ENCODE measurements around the gene KIF6. TPM values are rescaled to one million over a fixed set of nuclear protein-coding genes. Genes with fewer than 3 reads are reported as not detected.

Gene KIF6
- total RNA-seq, 4 donors from 2014 or later: 0.47 to 2.3 (median 0.97) TPM

DNA sequence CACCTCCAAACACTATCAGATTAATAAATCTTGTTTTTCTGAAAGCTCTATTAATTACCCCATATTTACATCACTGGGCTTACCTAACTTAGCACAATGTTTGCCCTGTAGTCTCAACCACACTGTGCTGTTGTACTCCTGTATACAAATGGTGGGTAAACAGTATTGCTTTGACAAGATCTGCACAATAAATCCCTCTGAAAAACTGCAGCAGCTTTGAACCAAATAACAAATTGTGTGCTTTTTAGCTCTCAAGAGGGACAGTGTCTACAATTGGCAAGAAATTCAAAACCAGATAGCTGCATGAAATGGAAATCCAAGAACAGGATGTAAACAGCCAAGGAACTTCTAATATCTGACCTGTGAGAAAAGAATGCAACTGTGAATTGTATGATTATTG is 10.4 kb downstream of the KIF6 start:
- Histone ChIP-seq H3K9me3 (no peaks in the 10 kb centered on the region), H3K4me3 (no peak overlapping the region), H3K4me1 (peaks cover 0 to 9% (median 0%) of the 10 kb centered on the region in 3 donors), H3K27ac (no peak overlapping the region), H3K36me3 (no peaks in the 10 kb centered on the region), H3K27me3 (no peaks in the 10 kb centered on the region)
- no peak for ATAC-seq
- TF ChIP-seq POLR2A (IDR thresholded peaks at IDR 0.05) (no peak), EP300 (IDR thresholded peaks at IDR 0.05) (no peak), POLR2AphosphoS5 (IDR thresholded peaks at IDR 0.05) (no peak)
- TF ChIP-seq, protein P1, sequence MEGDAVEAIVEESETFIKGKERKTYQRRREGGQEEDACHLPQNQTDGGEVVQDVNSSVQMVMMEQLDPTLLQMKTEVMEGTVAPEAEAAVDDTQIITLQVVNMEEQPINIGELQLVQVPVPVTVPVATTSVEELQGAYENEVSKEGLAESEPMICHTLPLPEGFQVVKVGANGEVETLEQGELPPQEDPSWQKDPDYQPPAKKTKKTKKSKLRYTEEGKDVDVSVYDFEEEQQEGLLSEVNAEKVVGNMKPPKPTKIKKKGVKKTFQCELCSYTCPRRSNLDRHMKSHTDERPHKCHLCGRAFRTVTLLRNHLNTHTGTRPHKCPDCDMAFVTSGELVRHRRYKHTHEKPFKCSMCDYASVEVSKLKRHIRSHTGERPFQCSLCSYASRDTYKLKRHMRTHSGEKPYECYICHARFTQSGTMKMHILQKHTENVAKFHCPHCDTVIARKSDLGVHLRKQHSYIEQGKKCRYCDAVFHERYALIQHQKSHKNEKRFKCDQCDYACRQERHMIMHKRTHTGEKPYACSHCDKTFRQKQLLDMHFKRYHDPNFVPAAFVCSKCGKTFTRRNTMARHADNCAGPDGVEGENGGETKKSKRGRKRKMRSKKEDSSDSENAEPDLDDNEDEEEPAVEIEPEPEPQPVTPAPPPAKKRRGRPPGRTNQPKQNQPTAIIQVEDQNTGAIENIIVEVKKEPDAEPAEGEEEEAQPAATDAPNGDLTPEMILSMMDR (IDR thresholded peaks at IDR 0.05): no peak

DNA sequence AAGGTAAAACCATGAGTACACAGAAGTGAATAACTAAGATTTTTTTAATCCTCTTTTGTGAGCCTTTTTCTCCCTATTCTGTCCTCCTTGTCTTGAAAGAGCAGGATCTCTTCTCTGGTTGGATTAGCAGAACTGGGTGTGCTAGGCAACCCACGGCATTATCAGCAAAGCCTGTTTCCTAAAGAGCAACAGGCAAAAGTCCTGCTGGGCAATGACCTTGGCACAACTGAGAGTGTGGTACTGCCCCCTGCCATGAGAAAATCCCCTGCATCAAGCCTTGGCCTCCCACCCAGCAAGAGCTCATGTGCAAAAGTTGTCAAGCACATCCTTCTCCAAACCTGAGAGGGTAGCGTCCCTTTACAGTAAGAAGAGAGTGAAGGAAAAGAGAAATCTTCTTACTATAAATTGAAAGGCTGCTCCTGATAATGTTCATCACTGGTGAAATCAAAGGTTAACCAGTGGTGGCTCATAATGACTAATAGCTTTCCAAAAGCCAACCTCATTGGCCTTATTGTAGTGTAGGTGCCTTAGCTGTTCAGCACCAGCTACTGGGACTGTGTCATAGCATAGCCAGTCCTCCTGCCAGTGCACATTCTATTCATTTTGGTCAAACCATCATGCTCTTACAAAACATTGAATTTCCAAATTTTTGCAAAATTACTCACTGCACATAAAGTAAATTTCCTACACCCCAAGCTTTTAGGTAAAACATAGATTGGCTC is 17.1 kb downstream of the KIF6 start:
- no peak overlapping the region for H3K4me3 ChIP-seq
- no peaks in the 10 kb centered on the region for H3K27me3 ChIP-seq
- WGBS, 2 donors (ENCODE audit: low coverage in 1 of 2): 68 to 80% methylated on average over 1 to 2 of the region's 2 CpGs
- TF ChIP-seq POLR2AphosphoS5 (IDR thresholded peaks at IDR 0.05) (no peak), POLR2A (IDR thresholded peaks at IDR 0.05) (no peak), EP300 (IDR thresholded peaks at IDR 0.05) (no peak)
- TF ChIP-seq, protein P1 (IDR thresholded peaks at IDR 0.05): no peak
- no peak for ATAC-seq
- no peak overlapping the region for H3K27ac ChIP-seq
- peaks cover 0 to 8% (median 3%) of the 10 kb centered on the region in 3 donors for H3K4me1 ChIP-seq
- H3K36me3 ChIP-seq: no peaks in the 10 kb centered on the region
- no peaks in the 10 kb centered on the region for H3K9me3 ChIP-seq

DNA sequence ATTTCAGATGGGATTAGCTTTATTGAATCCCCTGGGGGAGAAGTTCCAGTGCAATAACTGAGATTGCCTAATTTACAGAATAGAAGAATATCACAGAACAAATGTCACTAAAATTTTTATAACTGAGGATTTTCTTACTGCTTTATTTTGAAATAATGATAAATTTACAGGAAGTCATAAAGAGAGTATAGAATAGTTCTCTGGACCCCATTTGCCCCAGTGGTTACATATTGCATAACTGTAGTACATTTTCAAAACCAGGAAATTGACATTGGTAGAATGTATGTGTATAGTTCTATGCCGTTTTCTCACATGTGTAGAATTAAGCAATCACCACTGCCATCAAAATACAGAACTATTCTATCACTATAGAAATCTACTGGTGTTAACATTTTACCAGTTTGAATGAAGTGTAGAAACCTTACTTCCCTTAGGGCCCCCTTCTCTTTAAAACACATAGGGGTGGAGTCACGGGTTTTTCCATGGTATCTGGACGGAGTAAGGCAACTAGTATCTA is 18.3 kb downstream of the KIF6 start:
- ATAC-seq: no peak
- Histone ChIP-seq H3K27ac (no peak overlapping the region), H3K4me3 (no peak overlapping the region)

DNA sequence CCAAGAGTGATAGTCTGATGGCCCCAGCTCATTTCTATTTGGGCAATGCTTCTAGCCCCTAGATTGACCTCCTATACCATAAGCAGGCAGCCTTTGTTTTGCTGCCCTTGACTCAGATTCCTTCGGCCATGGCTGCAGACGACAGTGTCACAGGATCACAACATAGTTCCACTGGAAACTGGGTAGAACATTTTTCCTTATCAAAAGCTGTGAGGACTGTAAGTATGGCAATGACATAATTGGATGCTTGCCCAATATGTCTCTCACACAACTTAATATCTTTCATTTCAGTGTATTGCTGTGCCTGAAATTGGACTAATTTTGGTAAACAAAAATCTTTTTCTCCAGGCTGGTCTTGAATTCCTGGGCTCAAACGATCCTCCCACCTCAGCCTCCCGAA is 22.9 kb downstream of the KIF6 start:
- H3K27ac ChIP-seq: no peak overlapping the region
- no peaks in the 10 kb centered on the region for H3K36me3 ChIP-seq
- H3K4me3 ChIP-seq: no peak overlapping the region
- ATAC-seq: no peak
- 83 to 88% methylated on average over 2 to 4 of the region's 4 CpGs for whole genome bisulfite sequencing, 2 donors (ENCODE audit: low coverage in 1 of 2)
- H3K27me3 ChIP-seq: no peaks in the 10 kb centered on the region
- TF ChIP-seq POLR2AphosphoS5 (IDR thresholded peaks at IDR 0.05): no peak
- TF ChIP-seq POLR2A (IDR thresholded peaks at IDR 0.05): no peak
- TF ChIP-seq, protein P1 (IDR thresholded peaks at IDR 0.05): no peak
- no peaks in the 10 kb centered on the region for H3K9me3 ChIP-seq
- peaks cover 0 to 8% (median 3%) of the 10 kb centered on the region in 3 donors for H3K4me1 ChIP-seq

More for the DNA sequence above, 18.3 kb downstream of the KIF6 start:
- H3K27me3 ChIP-seq: no peaks in the 10 kb centered on the region
- 56 to 64% methylated on average over 3 of the region's 3 CpGs for WGBS, 2 donors (ENCODE audit: low coverage in 1 of 2)
- peaks cover 0 to 8% (median 3%) of the 10 kb centered on the region in 3 donors for H3K4me1 ChIP-seq
- H3K36me3 ChIP-seq: no peaks in the 10 kb centered on the region
- TF ChIP-seq POLR2AphosphoS5 (IDR thresholded peaks at IDR 0.05): no peak
- TF ChIP-seq POLR2A (IDR thresholded peaks at IDR 0.05): no peak
- TF ChIP-seq EP300 (IDR thresholded peaks at IDR 0.05): no peak
- no peaks in the 10 kb centered on the region for H3K9me3 ChIP-seq

DNA sequence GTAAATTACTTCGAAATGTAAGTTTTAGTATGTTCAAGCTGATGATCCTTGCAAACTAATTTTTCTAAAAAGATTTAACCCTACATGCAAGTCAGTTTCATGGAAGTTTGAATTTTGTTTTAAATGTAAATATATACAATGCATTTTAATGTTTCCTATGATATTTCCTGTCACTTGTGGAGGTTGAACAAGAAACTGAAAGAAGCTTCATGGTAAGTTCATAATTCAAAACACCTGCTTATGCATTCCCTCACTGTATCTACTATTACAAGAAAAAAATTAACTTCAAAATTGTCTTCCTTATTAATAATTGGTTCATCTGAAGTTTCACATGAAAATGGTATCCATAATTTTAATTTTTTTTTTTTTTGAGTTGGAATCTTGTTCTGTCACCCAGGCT is 24.8 kb downstream of the KIF6 start:
- ATAC-seq: no peak
- Histone ChIP-seq H3K36me3 (no peaks in the 10 kb centered on the region), H3K4me1 (no peaks in the 10 kb centered on the region), H3K9me3 (no peaks in the 10 kb centered on the region), H3K27me3 (no peaks in the 10 kb centered on the region), H3K4me3 (no peak overlapping the region), H3K27ac (no peak overlapping the region)
- WGBS, 2 donors (ENCODE audit: low coverage in 1 of 2): 88 to 89% methylated on average over 1 of the region's 1 CpG
- TF ChIP-seq EP300 (IDR thresholded peaks at IDR 0.05) (no peak), POLR2A (IDR thresholded peaks at IDR 0.05) (no peak), POLR2AphosphoS5 (IDR thresholded peaks at IDR 0.05) (no peak)

DNA sequence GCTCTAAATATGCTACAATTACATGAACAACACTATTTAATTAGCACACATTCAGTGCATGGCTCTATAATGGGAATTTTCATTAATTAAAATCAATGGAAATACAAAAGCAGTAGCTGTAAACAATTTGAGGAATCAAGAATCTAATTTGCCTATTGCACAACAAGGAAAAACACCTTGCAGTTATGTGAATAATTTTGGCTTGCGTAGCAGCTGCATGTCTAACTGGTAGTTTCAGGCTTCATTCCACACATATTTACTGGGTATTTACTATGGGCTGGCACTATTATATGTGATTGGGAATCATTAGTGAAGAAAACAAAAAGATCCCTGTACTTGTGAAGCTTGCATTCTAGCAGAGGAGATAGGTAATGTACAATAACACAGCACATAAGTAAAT is 26.4 kb downstream of the KIF6 start:
- no peaks in the 10 kb centered on the region for H3K36me3 ChIP-seq
- H3K9me3 ChIP-seq: no peaks in the 10 kb centered on the region
- no peaks in the 10 kb centered on the region for H3K4me1 ChIP-seq
- no peak overlapping the region for H3K4me3 ChIP-seq
- no peak overlapping the region for H3K27ac ChIP-seq
- no peak for TF ChIP-seq POLR2A (IDR thresholded peaks at IDR 0.05)
- TF ChIP-seq, protein P1 (IDR thresholded peaks at IDR 0.05): no peak
- TF ChIP-seq POLR2AphosphoS5 (IDR thresholded peaks at IDR 0.05): no peak
- no peak for TF ChIP-seq EP300 (IDR thresholded peaks at IDR 0.05)
- no peaks in the 10 kb centered on the region for H3K27me3 ChIP-seq
- ATAC-seq: no peak
- WGBS, 2 donors (ENCODE audit: low coverage in 1 of 2): 85 to 95% methylated on average over 1 of the region's 1 CpG

Measured in gastroesophageal sphincter (tissue), 4 donors.